CD8-positive, alpha-beta memory T cell (primary cell): ENCODE results near the gene COPE. TPM values are rescaled to one million over a fixed set of nuclear protein-coding genes. Genes with fewer than 3 reads are reported as not detected.

ENCODE experiments used
- CTCF ChIA-PET: fragments of 350-600 bp; sonication (Branson Sonifier 250); formaldehyde crosslinking; loops from one replicate; lab custom pipeline; 2021; ENCODE audit warnings: antibody characterized with exemption; lab: Charles Lee
- POLR2A ChIA-PET: fragments of 350-600 bp; sonication (Branson Sonifier 250); formaldehyde crosslinking; loops from one replicate; lab custom pipeline; 2021; ENCODE audit warnings: antibody characterized with exemption; lab: Charles Lee
- DNase-seq, 5 donors: peaks; one replicate each; pipeline versions ENCODE4 v3.0.0 to v3.0.0-alpha.2; 2020 to 2022; ENCODE audit warnings: mixed read lengths in 1 of 5
- H3K27ac ChIP-seq: one replicate; pipeline ENCODE4 v1.7.0; 2013; ENCODE audit warnings: low read depth, mild to moderate bottlenecking, low read length, moderate library complexity
- H3K27me3 ChIP-seq: 2 replicates; pipeline ENCODE4 v1.7.0; 2013; ENCODE audit warnings: low read length, mild to moderate bottlenecking; ENCODE audit not compliant: insufficient read depth, poor library complexity, severe bottlenecking
- H3K36me3 ChIP-seq: 2 replicates; pipeline ENCODE4 v1.7.0; 2013; ENCODE audit warnings: mild to moderate bottlenecking, low read length, moderate library complexity; ENCODE audit not compliant: insufficient read depth
- H3K4me1 ChIP-seq: 2 replicates; pipeline ENCODE4 v1.7.0; 2013; ENCODE audit warnings: mild to moderate bottlenecking, low read length, moderate library complexity; ENCODE audit not compliant: insufficient read depth
- H3K4me3 ChIP-seq: 2 replicates; pipeline ENCODE4 v1.7.0; 2013; ENCODE audit warnings: mild to moderate bottlenecking, low read length
- H3K9me3 ChIP-seq: 2 replicates; pipeline ENCODE4 v1.7.0; 2013; ENCODE audit warnings: mild to moderate bottlenecking, low read length
- H3K27ac Mint-ChIP-seq, 8 donors: one replicate each; pipeline ENCODE4 v1.8.0; 2020 to 2021; ENCODE audit warnings: mixed read lengths in 8 of 8, mild to moderate bottlenecking in 6 of 8, inconsistent platforms in 3 of 8, moderate library complexity in 3 of 8
- H3K27me3 Mint-ChIP-seq, 2 donors: one replicate each; pipeline ENCODE4 v1.8.0; 2020 to 2021; ENCODE audit warnings: mixed read lengths in 2 of 2, mild to moderate bottlenecking in 1 of 2, moderate library complexity in 1 of 2
- H3K36me3 Mint-ChIP-seq, 3 donors: one replicate each; pipeline ENCODE4 v1.8.0; 2020 to 2021; ENCODE audit warnings: mixed read lengths in 3 of 3, inconsistent platforms in 1 of 3, mild to moderate bottlenecking in 1 of 3
- H3K4me1 Mint-ChIP-seq, 3 donors: one replicate each; pipeline ENCODE4 v1.8.0; 2020 to 2021; ENCODE audit warnings: mixed read lengths in 3 of 3, inconsistent platforms in 1 of 3, mild to moderate bottlenecking in 1 of 3
- H3K4me3 Mint-ChIP-seq, 7 donors: one replicate each; pipeline ENCODE4 v1.8.0; 2020 to 2021; ENCODE audit warnings: mixed read lengths in 7 of 7, mild to moderate bottlenecking in 6 of 7, moderate library complexity in 4 of 7, inconsistent platforms in 2 of 7
- H3K9me3 Mint-ChIP-seq, 5 donors: one replicate each; pipeline ENCODE4 v1.8.0; 2020 to 2022; ENCODE audit warnings: mixed read lengths in 5 of 5, mild to moderate bottlenecking in 3 of 5, moderate library complexity in 2 of 5, inconsistent platforms in 1 of 5
- polyA plus RNA-seq: library from polyadenylated mRNA; unstranded; fragments of 300-500 nt; fragmentation: Illumina TruSeq; gene quantifications from one replicate; pipeline ENCODE4 v1.2.3, GENCODE V29; 2021
- total RNA-seq, 2 experiments: library from RNA; stranded (reverse); gene quantifications; one replicate each; pipeline ENCODE4 v1.2.3, GENCODE V29; 2021

COPE gene
- total and polyA plus RNA-seq, 3 experiments from 2014 or later, result 177 to 300 (median 184) TPM

DNA sequence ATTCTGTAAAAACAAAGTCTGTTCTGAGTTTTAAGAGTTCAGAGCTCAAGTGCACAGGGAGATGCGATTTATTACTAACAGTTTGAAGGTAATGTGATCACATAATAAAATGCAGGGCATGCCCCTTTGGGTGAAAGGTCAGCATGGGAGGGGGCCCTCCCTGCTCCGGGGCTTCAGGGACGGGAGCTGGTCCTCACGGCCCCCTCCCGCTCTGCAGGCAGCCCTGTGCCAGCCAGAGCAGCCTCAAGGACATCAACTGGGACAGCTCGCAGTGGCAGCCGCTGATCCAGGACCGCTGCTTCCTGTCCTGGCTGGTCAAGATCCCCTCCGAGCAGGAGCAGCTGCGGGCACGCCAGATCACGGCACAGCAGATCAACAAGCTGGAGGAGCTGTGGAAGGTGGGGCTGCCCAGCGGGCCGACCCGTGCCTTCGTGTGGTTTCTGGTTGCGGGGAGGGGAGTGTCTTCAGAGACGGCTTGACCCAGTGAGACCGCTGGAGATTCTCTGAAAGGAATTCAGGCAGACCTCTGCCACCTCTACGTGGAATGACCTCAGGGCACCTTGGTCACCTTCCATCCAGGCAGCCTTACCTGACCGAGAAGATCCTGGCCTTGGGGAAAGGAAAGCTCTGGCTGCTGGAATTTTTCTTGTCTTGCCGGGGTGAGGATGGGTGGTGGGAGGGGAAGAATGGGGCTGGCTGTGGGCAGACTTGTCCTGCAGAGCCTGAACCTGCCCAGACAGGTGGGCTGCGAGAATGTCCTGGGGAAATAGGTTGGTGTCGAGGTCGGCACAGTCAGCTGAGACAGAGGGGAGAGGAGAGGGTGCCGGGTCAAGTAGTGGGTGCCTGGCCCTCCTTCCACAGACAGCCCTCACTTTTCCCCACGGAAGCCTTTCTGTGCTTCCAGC, 68.5 kb downstream of the COPE start:
- Mint-ChIP-seq H3K9me3 (no peaks in the 10 kb centered on the region), H3K36me3 (peaks cover 0 to 90% (median 13%) of the 10 kb centered on the region in 3 donors), H3K27me3 (no peaks in the 10 kb centered on the region), H3K4me1 (peaks cover 30 to 44% (median 44%) of the 10 kb centered on the region in 3 donors), H3K4me3 (no peak overlapping the region), H3K27ac (peak overlapping the region in 1 of 8 donors; percentile 46)
- peaks cover 72% of the 10 kb centered on the region for H3K36me3 ChIP-seq
- H3K4me1 ChIP-seq, result peaks cover 13% of the 10 kb centered on the region
- ChIA-PET POLR2A (no interaction called here), CTCF (interaction anchor here (1.2 kb wide), 1 partner anchor 257 kb away, joined by 3 read pairs; no protein-coding TSS in a partner anchor)
- H3K27ac ChIP-seq, result no peak overlapping the region
- no peaks in the 10 kb centered on the region for H3K27me3 ChIP-seq
- no peaks in the 10 kb centered on the region for H3K9me3 ChIP-seq
- H3K4me3 ChIP-seq, result no peak overlapping the region
- DNase-seq, result no peak

DNA sequence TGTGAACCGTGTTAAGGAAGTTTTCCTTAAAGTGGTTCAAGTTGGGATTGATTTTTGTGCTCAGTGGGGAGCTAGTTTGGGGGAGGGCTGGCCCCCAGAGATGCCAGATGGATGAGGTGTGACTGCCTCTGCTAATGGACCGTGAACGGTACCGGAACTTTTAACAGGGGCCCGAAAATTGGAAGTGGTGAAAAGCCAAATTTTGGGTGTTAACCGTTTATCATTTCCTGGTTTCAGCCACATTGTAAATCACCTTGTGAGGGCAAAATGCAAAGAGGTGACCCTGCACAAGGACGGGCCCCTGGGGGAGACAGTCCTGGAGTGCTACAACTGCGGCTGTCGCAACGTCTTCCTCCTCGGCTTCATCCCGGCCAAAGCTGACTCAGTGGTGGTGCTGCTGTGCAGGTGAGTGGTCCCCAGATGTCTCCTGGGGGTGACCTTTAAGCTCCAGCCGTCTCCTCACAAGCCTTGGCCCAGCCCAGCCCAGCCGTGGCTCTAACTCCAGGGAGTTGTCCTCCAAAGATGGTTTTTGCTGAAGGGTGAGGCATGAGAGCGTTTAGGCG, 69.3 kb downstream of the COPE start:
- Histone ChIP-seq H3K4me3 (no peak overlapping the region), H3K4me1 (peaks cover 22% of the 10 kb centered on the region), H3K27me3 (no peaks in the 10 kb centered on the region), H3K27ac (no peak overlapping the region), H3K36me3 (peaks cover 64% of the 10 kb centered on the region), H3K9me3 (no peaks in the 10 kb centered on the region)
- peaks cover 0 to 85% (median 11%) of the 10 kb centered on the region in 3 donors for H3K36me3 Mint-ChIP-seq
- peak overlapping the region in 5 of 8 donors; percentile 33 to 68 (median 54) for H3K27ac Mint-ChIP-seq
- ChIA-PET CTCF (interaction anchor here (1.0 to 1.3 kb wide), 3 partner anchors 9 to 256 kb away, joined by 3 to 4 read pairs (median 4); partner anchors contain the start of gene UPF1), POLR2A (no interaction called here)
- peak overlapping the region in 1 of 7 donors; percentile 14 for H3K4me3 Mint-ChIP-seq
- DNase-seq, result no peak
- peaks cover 0 to 1% of the 10 kb centered on the region in 2 donors for H3K27me3 Mint-ChIP-seq
- no peaks in the 10 kb centered on the region for H3K9me3 Mint-ChIP-seq
- peaks cover 37 to 51% (median 51%) of the 10 kb centered on the region in 3 donors for H3K4me1 Mint-ChIP-seq

Other genes starting within 250 kb of the COPE start
- gene CRTC1, start 235.7 kb downstream of the COPE start, total RNA-seq, result 1 to 10 TPM; 6.7 to 7.1 TPM
- gene CRTC1, start 235.7 kb downstream of the COPE start, polyA plus RNA-seq, result 1.3 TPM
- gene COMP, start 128.1 kb downstream of the COPE start, total RNA-seq, result not detected
- gene COMP, start 128.1 kb downstream of the COPE start, polyA plus RNA-seq, result not detected
- 10 to 100 TPM; 96.8 to 97.2 TPM for gene UPF1, start 87.4 kb downstream of the COPE start, total RNA-seq
- gene UPF1, start 87.4 kb downstream of the COPE start, polyA plus RNA-seq, result 24.6 TPM
- gene CERS1, start 23.2 kb downstream of the COPE start, total RNA-seq, result not detected
- not detected for gene CERS1, start 23.2 kb downstream of the COPE start, polyA plus RNA-seq
- 10 to 100 TPM; 92.5 to 95.1 TPM for gene DDX49, start 328 bp upstream of the COPE start, total RNA-seq
- gene DDX49, start 328 bp upstream of the COPE start, polyA plus RNA-seq, result 28.5 TPM
- 1 to 10 TPM; 1.2 to 1.3 TPM for gene HOMER3, start 21.8 kb upstream of the COPE start, total RNA-seq
- 0.58 TPM for gene HOMER3, start 21.8 kb upstream of the COPE start, polyA plus RNA-seq
- 10 to 100 TPM; 77.6 to 81.2 TPM for gene SUGP2, start 114.1 kb upstream of the COPE start, total RNA-seq
- 10.0 TPM for gene SUGP2, start 114.1 kb upstream of the COPE start, polyA plus RNA-seq
- 10 to 100 TPM; 57.6 to 61.9 TPM for gene ARMC6, start 114.2 kb upstream of the COPE start, total RNA-seq
- 34.1 TPM for gene ARMC6, start 114.2 kb upstream of the COPE start, polyA plus RNA-seq
- gene SLC25A42, start 144.6 kb upstream of the COPE start, total RNA-seq, result 10 to 100 TPM; 10.4 to 11.3 TPM
- 19.3 TPM for gene SLC25A42, start 144.6 kb upstream of the COPE start, polyA plus RNA-seq
- 10 to 100 TPM; 27.7 to 30.6 TPM for gene TMEM161A, start 219.1 kb upstream of the COPE start, total RNA-seq
- gene TMEM161A, start 219.1 kb upstream of the COPE start, polyA plus RNA-seq, result 30.1 TPM